ENCODE data around the gene INTS3. TPM values are rescaled to one million over a fixed set of nuclear protein-coding genes. Genes with fewer than 3 reads are reported as not detected.

The INTS3 gene
- total and polyA plus RNA-seq, 9 of the 15 experiments (the other 6 are each of a cell fraction or from before 2014, with no cell fraction given) = 6.3 to 24.1 (median 14.3) TPM

- no TSS peak for BruUV-seq (replicated peaks)
- CTCF ChIA-PET (ENCODE audit: low intra/inter-chr PET ratio) = interaction anchor here (0.5 kb wide), 1 partner anchor 307 kb away, joined by 3 read pairs; the partner anchor contains the start of gene RAB13
- peak overlapping the region; percentile 16; the same call in 1 of the 2 replicates for H2AFZ ChIP-seq (ENCODE audit: low read depth, low read length)
- FAIRE-seq (no peak), DNase-seq (ENCODE audit: extremely low read depth in 1 of 4, low spot score in 3 of 4) (no peak), ATAC-seq (peak; percentile 47)
- H3K27me3 ChIP-seq (ENCODE audit: control insufficient read depth in 2 of 2, insufficient read depth in 2 of 2, low read length in 2 of 2) = peaks cover 33 to 55% of the 10 kb centered on the region in 2 experiments; a peak in 4 of 5 replicates
- POLR2A ChIA-PET = interaction anchor here (1.6 kb wide), 1 partner anchor 12 kb away, joined by 4 read pairs; no protein-coding TSS in a partner anchor
- no peak overlapping the region for H3K27ac ChIP-seq (ENCODE audit: extremely low read depth, low read depth, low read length)
- H3K9me3 ChIP-seq (replicated peaks; ENCODE audit: control insufficient read depth, insufficient read depth, low read depth, low read length) = no peaks in the 10 kb centered on the region
- no peaks in the 10 kb centered on the region; the same call in 1 of the 2 replicates for H4K20me1 ChIP-seq (replicated peaks; ENCODE audit: control insufficient read depth, insufficient read depth, low read length)
- H3K4me2 ChIP-seq (ENCODE audit: insufficient read depth, low read length) = no peak overlapping the region; the same call in 1 of the 2 replicates
- H3K9me1 ChIP-seq (ENCODE audit: control insufficient read depth, insufficient read depth, low read length) = no peaks in the 10 kb centered on the region
- H3K4me3 ChIP-seq = no peak overlapping the region
- WGBS (ENCODE audit: insufficient coverage, low coverage, missing lambda C conversion rate) = 44% methylated on average over 54 of the region's 73 CpGs
- intact Hi-C loops (cut with micrococcal nuclease) (loop anchor here (5.0 kb wide), 1 partner anchor 93 kb away; no protein-coding TSS in a partner anchor), in situ Hi-C loops (cut with MboI) (loop anchor here (5.0 kb wide), 1 partner anchor 308 kb away; the partner anchor contains the start of gene RAB13)
- peak overlapping the region in 1 of 2 experiments; percentile 60; a peak in 1 of 4 replicates for H3K9ac ChIP-seq (ENCODE audit: insufficient read depth in 1 of 2, low read depth in 2 of 2, low read length in 2 of 2)
- no peaks in the 10 kb centered on the region for H3K79me2 ChIP-seq (ENCODE audit: control insufficient read depth, insufficient read depth, low read length)
- H3K36me3 ChIP-seq (ENCODE audit: control insufficient read depth, insufficient read depth, low read length) = no peaks in the 10 kb centered on the region
- peaks cover 0 to 19% of the 10 kb centered on the region in 2 experiments; a peak in 3 of 5 replicates for H3K4me1 ChIP-seq (replicated peaks in 1 of 2; ENCODE audit: control insufficient read depth in 2 of 2, insufficient read depth in 2 of 2, low read length in 2 of 2)
- TF ChIP-seq, protein P1, sequence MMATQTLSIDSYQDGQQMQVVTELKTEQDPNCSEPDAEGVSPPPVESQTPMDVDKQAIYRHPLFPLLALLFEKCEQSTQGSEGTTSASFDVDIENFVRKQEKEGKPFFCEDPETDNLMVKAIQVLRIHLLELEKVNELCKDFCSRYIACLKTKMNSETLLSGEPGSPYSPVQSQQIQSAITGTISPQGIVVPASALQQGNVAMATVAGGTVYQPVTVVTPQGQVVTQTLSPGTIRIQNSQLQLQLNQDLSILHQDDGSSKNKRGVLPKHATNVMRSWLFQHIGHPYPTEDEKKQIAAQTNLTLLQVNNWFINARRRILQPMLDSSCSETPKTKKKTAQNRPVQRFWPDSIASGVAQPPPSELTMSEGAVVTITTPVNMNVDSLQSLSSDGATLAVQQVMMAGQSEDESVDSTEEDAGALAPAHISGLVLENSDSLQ (IDR thresholded peaks at IDR 0.05) = no peak
- TF ChIP-seq SAFB (IDR thresholded peaks at IDR 0.05; ENCODE audit: borderline replicate concordance, low read depth, low read length) (0 out of 2 replicates have a peak, but pooled peaks have one; percentile 20), ZNF75A (CRISPR knock-in tag; IDR thresholded peaks at IDR 0.05) (no peak), SMAD2 (IDR thresholded peaks at IDR 0.05; ENCODE audit: low read depth, low read length) (no peak), IRF1 (CRISPR knock-in tag; IDR thresholded peaks at IDR 0.05; ENCODE audit: borderline replicate concordance) (no peak), ZNF707 (CRISPR knock-in tag; conservative IDR thresholded peaks at IDR 0.05) (no peak), BRD4 (IDR thresholded peaks at IDR 0.05) (no peak)
- TF ChIP-seq, protein P2, sequence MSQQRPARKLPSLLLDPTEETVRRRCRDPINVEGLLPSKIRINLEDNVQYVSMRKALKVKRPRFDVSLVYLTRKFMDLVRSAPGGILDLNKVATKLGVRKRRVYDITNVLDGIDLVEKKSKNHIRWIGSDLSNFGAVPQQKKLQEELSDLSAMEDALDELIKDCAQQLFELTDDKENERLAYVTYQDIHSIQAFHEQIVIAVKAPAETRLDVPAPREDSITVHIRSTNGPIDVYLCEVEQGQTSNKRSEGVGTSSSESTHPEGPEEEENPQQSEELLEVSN (IDR thresholded peaks at IDR 0.05; ENCODE audit: borderline replicate concordance in 1 of 2, extremely low read depth in 1 of 2, insufficient read depth in 1 of 2, insufficient read length in 1 of 2, low read depth in 1 of 2, low read length in 1 of 2, poor library complexity in 1 of 2, severe bottlenecking in 1 of 2) = peak in 1 of 2 experiments; percentile 43
- TF ChIP-seq, protein P3, sequence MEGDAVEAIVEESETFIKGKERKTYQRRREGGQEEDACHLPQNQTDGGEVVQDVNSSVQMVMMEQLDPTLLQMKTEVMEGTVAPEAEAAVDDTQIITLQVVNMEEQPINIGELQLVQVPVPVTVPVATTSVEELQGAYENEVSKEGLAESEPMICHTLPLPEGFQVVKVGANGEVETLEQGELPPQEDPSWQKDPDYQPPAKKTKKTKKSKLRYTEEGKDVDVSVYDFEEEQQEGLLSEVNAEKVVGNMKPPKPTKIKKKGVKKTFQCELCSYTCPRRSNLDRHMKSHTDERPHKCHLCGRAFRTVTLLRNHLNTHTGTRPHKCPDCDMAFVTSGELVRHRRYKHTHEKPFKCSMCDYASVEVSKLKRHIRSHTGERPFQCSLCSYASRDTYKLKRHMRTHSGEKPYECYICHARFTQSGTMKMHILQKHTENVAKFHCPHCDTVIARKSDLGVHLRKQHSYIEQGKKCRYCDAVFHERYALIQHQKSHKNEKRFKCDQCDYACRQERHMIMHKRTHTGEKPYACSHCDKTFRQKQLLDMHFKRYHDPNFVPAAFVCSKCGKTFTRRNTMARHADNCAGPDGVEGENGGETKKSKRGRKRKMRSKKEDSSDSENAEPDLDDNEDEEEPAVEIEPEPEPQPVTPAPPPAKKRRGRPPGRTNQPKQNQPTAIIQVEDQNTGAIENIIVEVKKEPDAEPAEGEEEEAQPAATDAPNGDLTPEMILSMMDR (IDR thresholded peaks at IDR 0.05 in 2 of 3, conservative IDR thresholded peaks at IDR 0.05 in 1 of 3; ENCODE audit: insufficient read depth in 2 of 3, low read depth in 1 of 3, low read length in 3 of 3) = 0 out of 6 replicates have a peak, but pooled peaks of 2 of the 3 experiments have one; percentile 1 to 6
- TF ChIP-seq, protein P4, sequence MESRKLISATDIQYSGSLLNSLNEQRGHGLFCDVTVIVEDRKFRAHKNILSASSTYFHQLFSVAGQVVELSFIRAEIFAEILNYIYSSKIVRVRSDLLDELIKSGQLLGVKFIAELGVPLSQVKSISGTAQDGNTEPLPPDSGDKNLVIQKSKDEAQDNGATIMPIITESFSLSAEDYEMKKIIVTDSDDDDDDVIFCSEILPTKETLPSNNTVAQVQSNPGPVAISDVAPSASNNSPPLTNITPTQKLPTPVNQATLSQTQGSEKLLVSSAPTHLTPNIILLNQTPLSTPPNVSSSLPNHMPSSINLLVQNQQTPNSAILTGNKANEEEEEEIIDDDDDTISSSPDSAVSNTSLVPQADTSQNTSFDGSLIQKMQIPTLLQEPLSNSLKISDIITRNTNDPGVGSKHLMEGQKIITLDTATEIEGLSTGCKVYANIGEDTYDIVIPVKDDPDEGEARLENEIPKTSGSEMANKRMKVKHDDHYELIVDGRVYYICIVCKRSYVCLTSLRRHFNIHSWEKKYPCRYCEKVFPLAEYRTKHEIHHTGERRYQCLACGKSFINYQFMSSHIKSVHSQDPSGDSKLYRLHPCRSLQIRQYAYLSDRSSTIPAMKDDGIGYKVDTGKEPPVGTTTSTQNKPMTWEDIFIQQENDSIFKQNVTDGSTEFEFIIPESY (CRISPR knock-in tag; IDR thresholded peaks at IDR 0.05) = peak; percentile 96
Measured at GRCh38 chr1:153679337-153680119, 48.3 kb upstream of the INTS3 start.

All from K562 (cell line).